ENCODE results near the gene ATAD3A.
"Not testable (repeated sequence)": the region's sequence is repeated elsewhere in the genome, so short reads cannot be mapped to it uniquely, and the experiment has no call there.

The ATAD3A gene

GRCh38 chr1:1490633-1491230 is 21.2 kb upstream of the ATAD3A start:
- no peak for DNase-seq

- no peak for DNase-seq
Measured at GRCh38 chr1:1491601-1492000, 20.4 kb upstream of the ATAD3A start.

- DNase-seq = not testable (repeated sequence)
Measured at GRCh38 chr1:1494311-1494710, 17.7 kb upstream of the ATAD3A start.

- DNase-seq = not testable (repeated sequence)
Measured at GRCh38 chr1:1495461-1495975, 16.4 kb upstream of the ATAD3A start.

- peak; percentile 90 for DNase-seq
Measured at GRCh38 chr1:1504777-1505365, 7.1 kb upstream of the ATAD3A start.

GRCh38 chr1:1505366-1505798 is 6.6 kb upstream of the ATAD3A start:
- peak; percentile 70 for DNase-seq

GRCh38 chr1:1505801-1506200 is 6.2 kb upstream of the ATAD3A start:
- DNase-seq = not testable (repeated sequence)

- DNase-seq = no peak
Measured at GRCh38 chr1:1507305-1507704, 4.7 kb upstream of the ATAD3A start.

- DNase-seq = not testable (repeated sequence)
Measured at GRCh38 chr1:1508775-1509464, 3.0 kb upstream of the ATAD3A start.

- DNase-seq = not testable (repeated sequence)
Measured at GRCh38 chr1:1509465-1509850, 2.5 kb upstream of the ATAD3A start.

GRCh38 chr1:1510912-1511532 is 940 bp upstream of the ATAD3A start:
- peak; percentile 79 for DNase-seq

- peak; percentile 20 for DNase-seq
Measured at GRCh38 chr1:1512425-1512824, 463 bp downstream of the ATAD3A start.

- not testable (repeated sequence) for DNase-seq
Measured at GRCh38 chr1:1513675-1514074, 1.7 kb downstream of the ATAD3A start.

GRCh38 chr1:1514376-1514775 is 2.4 kb downstream of the ATAD3A start:
- not testable (repeated sequence) for DNase-seq

GRCh38 chr1:1516923-1517322 is 5.0 kb downstream of the ATAD3A start:
- not testable (repeated sequence) for DNase-seq

GRCh38 chr1:1517973-1518620 is 6.1 kb downstream of the ATAD3A start:
- DNase-seq = no peak

- DNase-seq = not testable (repeated sequence)
Measured at GRCh38 chr1:1518621-1519007, 6.7 kb downstream of the ATAD3A start.

- DNase-seq = not testable (repeated sequence)
Measured at GRCh38 chr1:1519805-1520505, 8.0 kb downstream of the ATAD3A start.

- DNase-seq = no peak
Measured at GRCh38 chr1:1521331-1521730, 9.4 kb downstream of the ATAD3A start.

- DNase-seq = not testable (repeated sequence)
Measured at GRCh38 chr1:1522536-1522935, 10.6 kb downstream of the ATAD3A start.

- DNase-seq = not testable (repeated sequence)
Measured at GRCh38 chr1:1523226-1523625, 11.3 kb downstream of the ATAD3A start.

- DNase-seq = not testable (repeated sequence)
Measured at GRCh38 chr1:1523651-1524050, 11.7 kb downstream of the ATAD3A start.

Measured in hematopoietic multipotent progenitor cell treated with erythropoietin and hydrocortisone succinate and interleukin-3 and kit ligand, for 4 days (in vitro differentiated cells).